ENCODE measurements around the gene BPIFB4. TPM values are rescaled to one million over a fixed set of nuclear protein-coding genes. Genes with fewer than 3 reads are reported as not detected.

The BPIFB4 gene
- total and polyA plus RNA-seq, 2 donors (not counting 3 experiments of a cell fraction or from before 2014, with no cell fraction given), result not detected

DNA sequence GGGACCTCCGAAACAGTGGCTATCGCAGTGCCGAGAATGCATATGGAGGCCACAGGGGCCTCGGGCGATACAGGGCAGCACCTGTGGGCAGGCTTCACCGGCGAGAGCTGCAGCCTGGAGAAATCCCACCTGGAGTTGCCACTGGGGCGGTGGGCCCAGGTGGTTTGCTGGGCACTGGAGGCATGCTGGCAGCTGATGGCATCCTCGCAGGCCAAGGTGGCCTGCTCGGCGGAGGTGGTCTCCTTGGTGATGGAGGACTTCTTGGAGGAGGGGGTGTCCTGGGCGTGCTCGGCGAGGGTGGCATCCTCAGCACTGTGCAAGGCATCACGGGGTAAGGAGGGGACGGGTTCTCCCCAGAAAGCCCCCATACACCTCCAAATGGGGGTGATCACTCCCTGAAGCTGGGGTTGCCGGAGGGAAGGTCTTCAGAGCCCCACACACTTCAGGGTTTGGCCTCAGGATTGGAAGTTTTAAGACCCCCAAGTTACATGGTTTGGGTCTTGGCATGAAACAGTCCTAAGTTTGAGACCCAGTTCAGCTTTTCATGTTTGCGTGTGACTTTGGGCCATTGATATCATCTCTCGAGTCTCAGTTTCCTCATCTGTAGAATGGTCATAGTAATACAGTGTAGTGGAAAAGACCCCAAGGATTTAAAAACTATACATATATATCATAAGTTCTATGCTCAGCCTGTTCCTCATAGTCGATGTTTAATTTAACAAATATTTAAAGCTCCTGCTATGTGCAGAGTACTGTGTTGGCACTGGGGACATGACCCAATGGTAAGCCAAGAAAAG lies 4.3 kb downstream of the BPIFB4 start:
- Histone ChIP-seq H3K4me2 (ENCODE audit: insufficient read depth, low read length) (no peak overlapping the region), H3K36me3 (ENCODE audit: control insufficient read depth in 2 of 2, extremely low read depth in 1 of 2, insufficient read depth in 2 of 2, low read length in 2 of 2) (no peaks in the 10 kb centered on the region), H2AFZ (ENCODE audit: low read depth, low read length) (no peak overlapping the region), H3K9ac (replicated peaks; ENCODE audit: extremely low read depth, insufficient read depth, low read length) (no peak overlapping the region), H3K4me1 (ENCODE audit: control insufficient read depth, extremely low read depth, insufficient read depth, low read length) (no peaks in the 10 kb centered on the region), H3K27me3 (ENCODE audit: control insufficient read depth in 2 of 2, insufficient read depth in 2 of 2, low read length in 2 of 2) (no peaks in the 10 kb centered on the region), H3K79me2 (ENCODE audit: control insufficient read depth, insufficient read depth, low read length) (no peaks in the 10 kb centered on the region), H3K27ac (ENCODE audit: insufficient read depth, low read depth, low read length) (no peak overlapping the region), H4K20me1 (replicated peaks; ENCODE audit: control insufficient read depth, extremely low read depth, insufficient read depth, low read length) (no peaks in the 10 kb centered on the region), H3K9me1 (replicated peaks; ENCODE audit: control insufficient read depth, extremely low read depth, insufficient read depth, low read length) (no peaks in the 10 kb centered on the region), H3K9me3 (replicated peaks; ENCODE audit: control insufficient read depth, insufficient read depth, low read length) (no peaks in the 10 kb centered on the region), H3K4me3 (replicated peaks in 1 of 3; ENCODE audit: insufficient read depth in 1 of 3, low read depth in 1 of 3, low read length in 3 of 3) (no peak overlapping the region)
- intact Hi-C loops (cut with micrococcal nuclease) (no loop called here), dilution Hi-C loops (cut with MboI; ENCODE audit: extremely low pct_ligation_motif_present, low sequenced_read_pairs) (no loop called here)
- ChIA-PET POLR2A (no interaction called here), CTCF (no interaction called here)
- BruUV-seq (replicated peaks), result no TSS peak
- DNase-seq (ENCODE audit: low read depth, low spot score) (no peak), FAIRE-seq (no peak)
- TF ChIP-seq FOS (IDR thresholded peaks at IDR 0.05; ENCODE audit: borderline replicate concordance, insufficient read depth, low read length), result no peak
- TF ChIP-seq MYC (IDR thresholded peaks at IDR 0.05; ENCODE audit: low read depth, low read length), result no peak
- TF ChIP-seq POLR2AphosphoS5 (IDR thresholded peaks at IDR 0.05; ENCODE audit: insufficient read depth, low read depth, low read length), result no peak
- TF ChIP-seq, protein P1, sequence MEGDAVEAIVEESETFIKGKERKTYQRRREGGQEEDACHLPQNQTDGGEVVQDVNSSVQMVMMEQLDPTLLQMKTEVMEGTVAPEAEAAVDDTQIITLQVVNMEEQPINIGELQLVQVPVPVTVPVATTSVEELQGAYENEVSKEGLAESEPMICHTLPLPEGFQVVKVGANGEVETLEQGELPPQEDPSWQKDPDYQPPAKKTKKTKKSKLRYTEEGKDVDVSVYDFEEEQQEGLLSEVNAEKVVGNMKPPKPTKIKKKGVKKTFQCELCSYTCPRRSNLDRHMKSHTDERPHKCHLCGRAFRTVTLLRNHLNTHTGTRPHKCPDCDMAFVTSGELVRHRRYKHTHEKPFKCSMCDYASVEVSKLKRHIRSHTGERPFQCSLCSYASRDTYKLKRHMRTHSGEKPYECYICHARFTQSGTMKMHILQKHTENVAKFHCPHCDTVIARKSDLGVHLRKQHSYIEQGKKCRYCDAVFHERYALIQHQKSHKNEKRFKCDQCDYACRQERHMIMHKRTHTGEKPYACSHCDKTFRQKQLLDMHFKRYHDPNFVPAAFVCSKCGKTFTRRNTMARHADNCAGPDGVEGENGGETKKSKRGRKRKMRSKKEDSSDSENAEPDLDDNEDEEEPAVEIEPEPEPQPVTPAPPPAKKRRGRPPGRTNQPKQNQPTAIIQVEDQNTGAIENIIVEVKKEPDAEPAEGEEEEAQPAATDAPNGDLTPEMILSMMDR (IDR thresholded peaks at IDR 0.05; ENCODE audit: extremely low read depth in 1 of 2, insufficient read depth in 1 of 2, low read depth in 1 of 2, low read length in 2 of 2), result no peak
- TF ChIP-seq EZH2 (IDR thresholded peaks at IDR 0.05; ENCODE audit: borderline replicate concordance, low read depth, low read length, severe bottlenecking), result no peak
- TF ChIP-seq, protein P2, sequence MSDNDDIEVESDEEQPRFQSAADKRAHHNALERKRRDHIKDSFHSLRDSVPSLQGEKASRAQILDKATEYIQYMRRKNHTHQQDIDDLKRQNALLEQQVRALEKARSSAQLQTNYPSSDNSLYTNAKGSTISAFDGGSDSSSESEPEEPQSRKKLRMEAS (IDR thresholded peaks at IDR 0.05; ENCODE audit: insufficient read depth, insufficient read length), result no peak
- no peak for TF ChIP-seq JUN (IDR thresholded peaks at IDR 0.05; ENCODE audit: borderline replicate concordance, insufficient read depth, insufficient read length, low read depth)
- TF ChIP-seq POLR2A (IDR thresholded peaks at IDR 0.05; ENCODE audit: low read depth, low read length), result no peak
- no peak for TF ChIP-seq GATA2 (IDR thresholded peaks at IDR 0.05; ENCODE audit: insufficient read depth, insufficient read length, low read depth, low read length)
